SU-DHL-6 (cell line): ENCODE measurements around the gene CAPZA2.

Experiments
- H2AFZ ChIP-seq: fragments of 200-600 bp; sonication (generic); 2 replicates; pipeline ENCODE4 v1.6.1; 2014; ENCODE audit warnings: low read depth, mild to moderate bottlenecking, moderate library complexity, mixed read lengths, antibody characterized with exemption, low read length; ENCODE audit not compliant: severe bottlenecking
- H3F3A ChIP-seq: fragments of 200-600 bp; shearing (Covaris generic); 2 replicates; pipeline ENCODE4 v1.6.0; 2016; ENCODE audit warnings: antibody characterized with exemption, mild to moderate bottlenecking; ENCODE audit not compliant: insufficient read depth
- H3K27ac ChIP-seq: fragments of 200-600 bp; sonication (generic); 2 replicates; pipeline ENCODE4 v1.5.1; 2016; ENCODE audit warnings: low read depth, mild to moderate bottlenecking, low read length, moderate library complexity, mixed read lengths
- H3K27me3 ChIP-seq: fragments of 200-600 bp; sonication (generic), shearing (Covaris generic); 2 replicates; pipeline ENCODE4 v1.6.0; 2014; ENCODE audit warnings: mild to moderate bottlenecking, low read length
- H3K36me3 ChIP-seq: fragments of 200-600 bp; sonication (generic); 2 replicates; pipeline ENCODE4 v1.6.1; 2014; ENCODE audit warnings: mild to moderate bottlenecking, low read length, mixed read lengths
- H3K4me2 ChIP-seq: fragments of 300-600, 200-600 bp; shearing (Covaris generic), sonication (generic); 2 replicates; pipeline ENCODE4 v1.6.0; 2014; ENCODE audit warnings: low read length, low read depth, mild to moderate bottlenecking; ENCODE audit not compliant: poor library complexity, severe bottlenecking
- H3K4me3 ChIP-seq: fragments of 200-600 bp; sonication (generic); 2 replicates; pipeline ENCODE4 v1.5.1; 2014; ENCODE audit warnings: antibody characterized with exemption, low read length, mild to moderate bottlenecking, mixed read lengths; ENCODE audit not compliant: insufficient read depth, poor library complexity, severe bottlenecking
- H3K79me2 ChIP-seq: fragments of 200-600 bp; sonication (generic); 2 replicates; pipeline ENCODE4 v1.6.1; 2014; ENCODE audit warnings: mild to moderate bottlenecking, low read length, moderate library complexity; ENCODE audit not compliant: insufficient read depth
- H3K9ac ChIP-seq: fragments of 200-600 bp; sonication (generic); 2 replicates; pipeline ENCODE4 v1.7.0; 2014; ENCODE audit warnings: mild to moderate bottlenecking, low read length
- H3K9me2 ChIP-seq: fragments of 200-600 bp; sonication (generic); replicated peaks from 2 replicates; pipeline ENCODE4 v1.6.1; 2014; ENCODE audit warnings: low read length; ENCODE audit not compliant: insufficient read depth
- H3K9me3 ChIP-seq: fragments of 200-600 bp; sonication (generic); 2 replicates; pipeline ENCODE4 v1.6.1; 2014; ENCODE audit warnings: low read length, mixed read lengths; ENCODE audit not compliant: insufficient read depth
- H4K20me1 ChIP-seq: fragments of 200-600 bp; sonication (generic); 2 replicates; pipeline ENCODE4 v1.6.1; 2014; ENCODE audit warnings: low read depth, mild to moderate bottlenecking, antibody characterized with exemption, low read length, moderate library complexity, mixed read lengths
- CTCF ChIP-seq: fragments of 200-600 bp; sonication (generic); IDR thresholded peaks from one replicate; pipeline ENCODE4 v1.5.1; 2017; ENCODE audit warnings: antibody characterized with exemption, mild to moderate bottlenecking, low read length, moderate library complexity; ENCODE audit not compliant: insufficient read depth, poor library complexity, severe bottlenecking
- EZH2phosphoT487 ChIP-seq: fragments of 200-600 bp; sonication (generic), shearing (Covaris generic); conservative IDR thresholded peaks from 2 replicates; pipeline ENCODE4 v1.6.1; 2018; ENCODE audit warnings: mild to moderate bottlenecking, antibody characterized with exemption, low read length, moderate library complexity, mixed read lengths

Gene CAPZA2

GRCh38 chr7:116899308-116899707, 36.9 kb downstream of the CAPZA2 start:
- no peaks in the 10 kb centered on the region for H3K9me3 ChIP-seq
- no peak overlapping the region for H3K27ac ChIP-seq
- H2AFZ ChIP-seq, result no peak overlapping the region
- H3K9me2 ChIP-seq, result no peaks in the 10 kb centered on the region
- H4K20me1 ChIP-seq, result 0 out of 2 replicates have a peak, but pooled peaks cover 10% of the 10 kb centered on the region
- H3K79me2 ChIP-seq, result peaks cover 8% of the 10 kb centered on the region; the same call in 1 of the 2 replicates
- TF ChIP-seq EZH2phosphoT487 (no peak), CTCF (no peak)
- peaks cover 64% of the 10 kb centered on the region for H3K36me3 ChIP-seq
- no peaks in the 10 kb centered on the region; the same call in 1 of the 2 replicates for H3F3A ChIP-seq
- H3K4me2 ChIP-seq, result no peak overlapping the region
- no peak overlapping the region for H3K9ac ChIP-seq
- no peaks in the 10 kb centered on the region for H3K27me3 ChIP-seq
- H3K4me3 ChIP-seq, result no peak overlapping the region

- H3K79me2 ChIP-seq, result peaks cover 8% of the 10 kb centered on the region; the same call in 1 of the 2 replicates
- H3K27ac ChIP-seq, result no peak overlapping the region
- H3K9me3 ChIP-seq, result no peaks in the 10 kb centered on the region
- no peak overlapping the region for H3K4me2 ChIP-seq
- H3K4me3 ChIP-seq, result no peak overlapping the region
- no peak overlapping the region for H3K9ac ChIP-seq
- 0 out of 2 replicates have a peak, but pooled peaks cover 13% of the 10 kb centered on the region for H4K20me1 ChIP-seq
- H3K27me3 ChIP-seq, result no peaks in the 10 kb centered on the region
- no peaks in the 10 kb centered on the region for H3K9me2 ChIP-seq
- peaks cover 66% of the 10 kb centered on the region for H3K36me3 ChIP-seq
- H2AFZ ChIP-seq, result no peak overlapping the region
- TF ChIP-seq EZH2phosphoT487, result no peak
- no peak for TF ChIP-seq CTCF
- H3F3A ChIP-seq, result no peaks in the 10 kb centered on the region; the same call in 1 of the 2 replicates
These were observed 38.8 kb downstream of the CAPZA2 start for GRCh38 chr7:116901143-116901542.

GRCh38 chr7:116902867-116903266, 40.5 kb downstream of the CAPZA2 start:
- Histone ChIP-seq H3K27me3 (no peaks in the 10 kb centered on the region), H2AFZ (no peak overlapping the region), H3K9me2 (no peaks in the 10 kb centered on the region), H3K79me2 (peaks cover 5% of the 10 kb centered on the region; the same call in 1 of the 2 replicates), H3K4me2 (no peak overlapping the region), H3K9me3 (no peaks in the 10 kb centered on the region), H3K27ac (no peak overlapping the region), H3K36me3 (peaks cover 67% of the 10 kb centered on the region), H3K9ac (no peak overlapping the region), H3K4me3 (no peak overlapping the region), H4K20me1 (0 out of 2 replicates have a peak, but pooled peaks cover 9% of the 10 kb centered on the region), H3F3A (no peaks in the 10 kb centered on the region; the same call in 1 of the 2 replicates)
- TF ChIP-seq CTCF (no peak), EZH2phosphoT487 (no peak)

GRCh38 chr7:116906391-116906790, 44.0 kb downstream of the CAPZA2 start:
- H3K79me2 ChIP-seq, result no peaks in the 10 kb centered on the region; the same call in 1 of the 2 replicates
- no peak overlapping the region for H2AFZ ChIP-seq
- peaks cover 57% of the 10 kb centered on the region for H3K36me3 ChIP-seq
- no peaks in the 10 kb centered on the region for H3K27me3 ChIP-seq
- no peak overlapping the region for H3K27ac ChIP-seq
- H4K20me1 ChIP-seq, result 0 out of 2 replicates have a peak, but pooled peaks cover 9% of the 10 kb centered on the region
- H3K9me3 ChIP-seq, result no peaks in the 10 kb centered on the region
- 0 out of 2 replicates have a peak, but pooled peaks cover under 1% of the 10 kb centered on the region for H3F3A ChIP-seq
- TF ChIP-seq EZH2phosphoT487 (no peak), CTCF (no peak)
- no peak overlapping the region for H3K4me2 ChIP-seq
- H3K9me2 ChIP-seq, result no peaks in the 10 kb centered on the region
- H3K4me3 ChIP-seq, result no peak overlapping the region
- H3K9ac ChIP-seq, result no peak overlapping the region
